T-helper 1 cell treated with Interleukin-12 subunit alpha and Interleukin-12 subunit beta and Interleukin-4 antibody, amounts not matched to agents 30 ng/mL and 1 ng/mL, for 36 hours (primary cell): ENCODE measurements around the gene SMO. TPM values are rescaled to one million over a fixed set of nuclear protein-coding genes. Genes with fewer than 3 reads are reported as not detected.

ENCODE experiments used
- intact Hi-C: fragments of 100-400 bp; cut with micrococcal nuclease; formaldehyde crosslinking; loops from one replicate; pipeline ENCODE4 v1.15.1; 2024
- total RNA-seq: library from RNA; stranded (reverse); gene quantifications from 2 replicates; pipeline ENCODE4 v1.2.3, GENCODE V29; 2022

Gene SMO
- total RNA-seq, result 0.05 TPM in 1 of 2 replicates, not detected in the other

DNA sequence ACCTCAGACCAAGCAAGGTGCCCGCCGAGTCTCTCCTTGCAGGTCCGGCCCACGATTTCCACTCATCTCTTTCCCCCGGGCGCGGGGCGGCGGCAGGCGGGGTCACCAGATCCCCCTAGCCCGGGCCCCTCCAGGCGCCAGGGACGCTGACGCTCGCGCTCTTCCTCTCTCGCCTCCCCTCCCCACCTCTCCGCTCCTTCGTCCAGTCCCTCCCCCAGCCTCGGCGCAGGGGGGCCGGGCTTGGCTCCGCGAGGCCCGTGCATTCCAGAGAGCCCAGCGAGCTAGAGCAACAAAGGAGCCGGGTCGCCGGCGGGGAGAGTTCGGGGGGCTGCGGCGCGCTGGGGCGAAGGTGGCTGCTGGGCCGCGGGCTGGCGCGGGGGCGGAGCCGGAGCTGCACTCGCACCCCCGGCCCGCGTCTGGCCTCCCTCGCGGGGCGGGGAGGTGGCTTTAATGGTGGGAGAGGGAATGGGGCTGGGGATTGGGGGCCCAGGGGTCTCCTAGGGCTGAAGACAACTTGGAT is at the start of gene SMO:
SMO (plus strand) TSS at position 262 of the 520 bp plus-strand sequence. CDS start 519 bp downstream, outside the sequence.
- intact Hi-C loops, result no loop called here

GRCh38 chr7:129143724-129144094 is 44.7 kb upstream of the SMO start:
- intact Hi-C loops, result loop anchor here (1.0 to 5.0 kb wide), 4 partner anchors 21 to 801 kb away; partner anchors contain the start of genes RBM28 and TNPO3

- intact Hi-C loops, result loop anchor here (1.0 to 5.0 kb wide), 4 partner anchors 20 to 802 kb away; partner anchors contain the start of genes RBM28 and TNPO3
These were observed 44.2 kb upstream of the SMO start, which contains the start of gene TSPAN33 for GRCh38 chr7:129144095-129144833. TSS of gene TSPAN33 (plus strand) at chr7:129144707. CDS start at chr7:129144981, 274 bp downstream.

DNA sequence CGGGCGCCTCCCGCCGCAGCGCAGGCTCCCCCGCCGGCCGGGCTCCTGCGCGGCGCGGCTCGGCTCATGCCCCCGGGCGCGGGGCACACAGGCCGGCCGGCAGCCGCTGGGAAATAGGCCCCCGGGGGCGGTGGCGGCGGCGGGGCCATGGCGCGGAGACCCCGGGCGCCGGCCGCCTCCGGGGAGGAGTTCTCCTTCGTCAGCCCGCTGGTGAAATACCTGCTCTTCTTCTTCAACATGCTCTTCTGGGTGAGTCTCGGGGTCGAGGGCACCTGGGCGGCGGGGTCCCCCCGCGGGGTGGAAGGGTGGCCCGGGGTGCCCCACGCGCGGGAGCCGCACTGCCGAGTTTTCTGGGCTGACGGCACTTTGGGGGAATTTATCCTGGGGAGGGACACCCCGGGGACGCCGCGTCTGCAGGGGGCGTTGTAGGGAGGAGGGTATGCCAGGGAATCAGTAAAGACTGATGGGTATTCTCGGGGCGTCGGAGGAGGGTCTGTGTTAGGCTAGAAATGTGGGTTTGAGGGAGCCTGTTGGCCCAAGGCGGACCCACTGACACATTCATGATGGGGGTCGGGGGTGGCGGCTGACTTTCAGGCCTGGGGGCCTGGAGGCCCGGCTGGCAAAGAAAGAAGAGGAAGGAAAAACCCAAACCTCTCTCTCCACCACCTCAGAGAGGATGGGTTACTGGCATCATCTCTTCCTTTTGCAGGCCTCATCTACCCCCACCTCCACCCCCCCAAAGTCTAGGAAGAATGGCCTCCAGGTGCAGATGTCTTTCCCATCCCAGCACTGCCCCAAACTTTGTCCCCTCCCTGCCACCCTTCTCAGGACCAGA is 43.4 kb upstream of the SMO start:
- intact Hi-C loops, result loop anchor here (1.0 to 5.0 kb wide), 4 partner anchors 19 to 803 kb away; partner anchors contain the start of genes RBM28 and TNPO3

- intact Hi-C loops, result no loop called here
These were observed 42.0 kb upstream of the SMO start for GRCh38 chr7:129146237-129146979.

DNA sequence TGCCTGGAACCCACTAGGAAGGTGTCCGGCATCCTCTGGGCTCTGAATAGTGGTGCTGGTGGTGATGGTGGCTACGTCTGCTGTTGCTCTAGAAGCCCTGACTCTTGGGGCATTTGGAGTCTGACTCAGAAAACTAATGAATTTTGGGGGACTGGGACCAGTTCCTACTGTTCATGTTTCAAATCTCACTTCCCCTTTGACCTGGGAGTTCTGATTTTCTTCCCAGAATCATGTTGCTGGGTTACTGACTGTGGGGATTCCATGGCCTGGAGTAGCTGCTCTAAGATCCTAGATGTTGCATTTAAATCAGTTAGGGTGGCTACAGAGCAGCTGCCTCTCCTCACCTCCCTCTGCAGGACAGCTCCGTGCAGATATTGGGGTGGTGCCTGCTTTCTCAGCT is 40.7 kb upstream of the SMO start:
- intact Hi-C loops, result no loop called here

DNA sequence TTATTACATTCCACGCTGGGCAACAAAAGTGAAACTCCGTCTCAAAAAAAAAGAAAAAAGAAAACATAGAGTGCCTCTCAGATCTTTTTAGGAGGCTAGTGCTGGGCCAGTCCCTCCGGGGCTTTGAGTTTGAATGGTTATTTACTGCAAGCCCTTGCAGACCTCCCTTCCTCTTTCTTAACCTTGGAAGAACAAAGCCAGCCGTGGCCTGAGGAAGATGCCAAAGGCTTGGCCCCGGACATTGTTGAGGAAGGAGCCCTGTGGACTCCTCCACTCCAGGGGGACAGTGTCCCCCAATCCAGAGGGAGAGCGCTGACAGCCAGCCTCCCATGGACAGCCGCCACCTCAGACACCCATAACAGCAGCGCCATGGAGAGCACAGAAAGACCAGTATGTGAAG is 38.9 kb upstream of the SMO start:
- intact Hi-C loops, result no loop called here

DNA sequence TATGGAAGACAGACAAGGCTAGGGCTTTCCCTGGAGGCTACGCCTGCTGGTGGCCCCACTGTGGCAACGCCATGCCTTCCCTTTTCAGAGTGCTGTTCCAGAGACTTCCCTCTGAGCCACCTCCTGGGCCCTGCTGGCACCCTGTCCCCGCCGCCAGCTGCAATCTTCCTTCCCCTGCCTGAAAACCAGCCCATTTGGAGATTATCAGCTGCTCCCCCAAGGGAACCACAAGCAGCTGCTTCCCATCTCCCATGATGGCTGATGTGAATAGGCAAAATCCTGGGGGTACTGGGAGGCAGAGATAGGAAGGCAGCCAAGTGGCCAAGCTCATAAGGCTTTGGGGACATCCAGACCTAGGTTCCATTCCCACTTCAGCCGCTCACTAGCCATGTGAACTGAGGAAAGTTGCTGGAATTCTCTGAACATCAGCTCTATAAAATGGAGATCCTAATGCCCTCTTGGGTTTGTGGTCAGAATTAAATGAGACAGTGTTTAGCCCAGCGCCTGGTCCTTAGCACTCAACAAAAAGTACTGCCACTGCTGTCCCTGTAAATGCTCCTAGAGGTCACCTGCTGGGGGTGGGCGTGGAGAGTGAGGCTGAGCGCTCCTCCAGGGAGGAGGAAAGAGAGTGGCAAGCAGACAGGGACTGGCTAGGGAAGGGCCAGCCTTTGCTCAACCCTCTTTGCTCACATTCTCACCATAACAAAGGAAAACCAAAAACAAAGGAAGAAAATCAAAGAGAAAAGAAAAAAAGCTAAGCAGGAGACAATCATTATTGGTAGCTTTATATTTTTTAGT is 38.0 kb upstream of the SMO start:
- intact Hi-C loops, result no loop called here

DNA sequence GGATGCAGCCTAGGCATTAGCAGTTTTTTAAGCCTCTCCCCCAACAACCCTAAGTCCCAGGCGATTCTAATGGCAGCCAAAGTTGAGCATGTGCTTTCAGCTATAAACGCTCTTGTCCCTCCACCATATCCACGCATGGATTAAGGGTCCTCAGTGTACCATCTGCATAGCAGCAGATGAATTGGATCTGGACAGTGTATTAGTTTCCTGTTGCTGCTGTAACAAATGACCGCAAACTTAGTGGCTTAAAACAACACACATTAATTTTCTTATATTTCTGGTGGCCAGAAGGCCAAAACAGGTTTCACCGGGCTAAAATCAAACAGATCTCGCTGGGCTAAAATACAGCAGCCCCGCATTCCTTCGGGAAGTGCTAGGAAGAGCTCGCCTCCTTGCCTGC is 30.8 kb upstream of the SMO start:
- intact Hi-C loops, result no loop called here

GRCh38 chr7:129159539-129159938 is 28.9 kb upstream of the SMO start:
- intact Hi-C loops, result no loop called here

GRCh38 chr7:129160161-129160905 is 28.1 kb upstream of the SMO start:
- intact Hi-C loops, result no loop called here

DNA sequence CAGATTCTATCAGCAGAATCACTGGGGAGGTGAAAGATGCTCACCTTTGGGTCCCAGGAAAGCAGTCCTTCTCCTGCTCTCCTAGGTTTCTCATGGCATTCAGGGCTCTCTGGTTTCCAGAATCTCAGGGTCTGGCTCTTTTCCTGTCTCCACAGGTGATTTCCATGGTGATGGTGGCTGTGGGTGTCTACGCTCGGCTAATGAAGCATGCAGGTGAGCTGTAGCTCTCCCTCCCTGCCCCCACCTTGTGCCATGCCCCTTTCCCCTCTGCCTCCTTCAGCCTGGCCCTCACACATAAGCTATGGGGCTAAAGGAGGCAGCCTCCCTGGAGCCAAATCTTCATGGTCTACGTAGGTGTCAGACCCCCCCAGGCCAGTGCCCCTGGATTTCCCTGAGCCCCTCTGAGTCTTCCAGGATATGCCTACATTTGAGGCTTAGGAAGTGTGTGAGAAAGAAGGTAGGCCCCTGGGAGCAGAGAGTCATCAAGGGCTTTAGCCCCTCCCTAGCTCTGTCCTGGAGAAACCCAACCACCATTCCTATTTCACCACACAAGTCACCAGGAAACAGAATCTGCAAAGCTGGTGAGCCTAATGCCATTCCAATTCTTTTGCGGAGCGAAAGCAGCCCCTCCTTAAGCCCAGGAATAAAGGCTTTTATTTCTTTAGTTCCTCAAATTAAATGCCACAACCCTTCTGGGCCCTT is 26.8 kb upstream of the SMO start:
- intact Hi-C loops, result no loop called here

DNA sequence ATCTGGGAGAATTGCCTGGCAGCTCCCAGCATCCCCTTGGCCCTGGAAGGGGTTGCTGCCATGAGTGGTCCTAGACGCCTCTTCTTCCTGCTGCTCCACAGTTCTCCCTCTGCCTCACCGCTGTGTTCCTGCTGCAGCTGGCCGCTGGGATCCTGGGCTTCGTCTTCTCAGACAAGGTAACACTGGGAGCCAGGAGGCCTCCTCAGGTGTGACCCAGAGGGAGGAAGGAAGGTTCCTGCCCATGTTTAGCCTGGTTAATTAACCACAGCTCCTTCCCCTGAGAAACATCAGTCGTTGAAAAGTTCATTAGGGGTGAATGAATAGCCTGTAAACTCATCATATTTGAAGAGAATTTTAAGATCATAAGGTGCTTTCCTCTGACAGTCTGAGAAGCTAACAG is 25.7 kb upstream of the SMO start:
- intact Hi-C loops, result no loop called here

DNA sequence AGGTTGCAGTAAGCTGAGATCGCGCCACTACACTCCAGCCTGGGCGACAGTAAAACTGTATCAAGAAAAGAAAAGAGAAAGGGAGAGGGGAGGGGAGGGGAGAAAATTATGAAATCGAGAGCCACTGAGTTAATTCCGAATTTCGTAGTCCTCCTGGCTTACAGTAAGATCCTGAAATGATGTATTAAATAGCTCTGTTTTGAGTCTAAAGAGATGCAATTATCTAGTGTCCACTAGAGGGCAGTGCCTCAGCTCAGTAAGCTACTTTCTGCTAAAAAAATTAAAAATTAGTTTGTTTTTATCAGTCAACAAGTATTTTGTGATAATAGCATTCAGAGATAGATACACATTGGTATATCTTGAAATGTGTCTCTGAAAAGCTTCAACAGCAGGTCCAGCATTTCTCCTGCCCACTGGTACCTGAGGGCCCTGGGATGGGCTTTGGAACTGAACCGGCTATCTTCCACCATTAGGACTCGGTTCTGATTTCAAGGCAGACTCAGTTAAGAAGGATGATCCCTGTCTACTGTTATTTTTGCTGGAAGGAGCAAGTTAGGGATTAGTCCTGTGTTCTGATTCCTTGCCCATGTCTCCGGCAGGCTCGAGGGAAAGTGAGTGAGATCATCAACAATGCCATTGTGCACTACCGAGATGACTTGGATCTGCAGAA is 24.4 kb upstream of the SMO start:
- intact Hi-C loops, result loop anchor here (1.0 to 2.0 kb wide), 5 partner anchors 20 to 308 kb away; partner anchors contain the start of gene TSPAN33

GRCh38 chr7:129166745-129167144 is 21.7 kb upstream of the SMO start:
- intact Hi-C loops, result no loop called here

- intact Hi-C loops, result no loop called here
These were observed 20.6 kb upstream of the SMO start for GRCh38 chr7:129167817-129168216.

DNA sequence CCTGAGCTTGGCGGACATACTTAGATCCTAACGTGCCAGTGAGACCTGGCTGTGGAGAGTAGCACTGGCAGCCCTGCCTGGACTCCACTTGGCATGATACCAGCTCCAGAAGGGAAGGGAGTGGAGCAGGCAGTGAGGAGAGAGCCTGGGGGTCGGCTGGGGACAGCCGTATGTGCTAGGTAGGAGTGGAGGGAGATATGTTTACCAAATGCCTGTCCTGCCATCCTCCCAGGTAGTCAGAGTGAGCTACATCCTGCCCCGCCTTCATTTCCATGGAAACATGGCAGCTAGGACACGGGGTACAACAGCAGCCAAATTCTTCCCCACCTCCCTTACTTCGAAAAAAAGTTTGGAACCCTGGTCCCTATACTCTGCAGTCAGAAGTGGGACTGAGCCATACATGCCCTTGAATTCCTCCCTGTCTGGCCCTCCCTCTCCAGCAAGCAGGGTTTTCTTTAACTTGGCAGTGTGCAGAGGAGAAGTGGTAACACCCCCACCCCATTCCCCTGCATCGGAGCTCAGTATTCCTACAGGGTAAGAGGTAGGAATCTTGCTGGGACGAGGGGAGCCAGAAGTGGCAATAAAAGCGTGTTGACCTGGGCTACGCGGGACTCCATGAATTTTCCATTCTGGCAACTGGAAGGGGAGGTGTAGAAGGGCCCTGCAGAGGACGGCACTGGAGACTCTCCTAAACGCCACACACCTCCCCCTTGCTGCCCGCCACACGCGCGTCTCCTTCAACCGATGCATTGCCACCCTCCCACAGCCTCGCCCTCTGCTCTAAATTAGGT is 20.0 kb upstream of the SMO start:
- intact Hi-C loops, result no loop called here
